ENCODE results near the gene GALNT12. TPM values are rescaled to one million over a fixed set of nuclear protein-coding genes. Genes with fewer than 3 reads are reported as not detected.

Gene GALNT12
- total RNA-seq, 6 experiments from 2014 or later = 0.07 to 0.32 (median 0.15) TPM; not detected in 2

- H3K36me3 Mint-ChIP-seq (ENCODE audit: low read depth) = no peaks in the 10 kb centered on the region
- H3K27ac Mint-ChIP-seq = no peak overlapping the region
- DNase-seq = no peak
- H3K27me3 Mint-ChIP-seq (ENCODE audit: insufficient read depth) = peaks cover 31% of the 10 kb centered on the region
- TF ChIP-seq CTCF (IDR thresholded peaks at IDR 0.05) = no peak
- H3K4me3 Mint-ChIP-seq = no peak overlapping the region
- H3K4me1 Mint-ChIP-seq (ENCODE audit: low read depth) = no peaks in the 10 kb centered on the region
- no peaks in the 10 kb centered on the region for H3K9me3 Mint-ChIP-seq
Observed at GRCh38 chr9:98836206-98836605, 28.7 kb downstream of the GALNT12 start.

GRCh38 chr9:98837516-98837915 lies 30.0 kb downstream of the GALNT12 start:
- no peak for DNase-seq
- no peaks in the 10 kb centered on the region for H3K4me1 Mint-ChIP-seq (ENCODE audit: low read depth)
- TF ChIP-seq CTCF (IDR thresholded peaks at IDR 0.05) = no peak
- H3K27me3 Mint-ChIP-seq (ENCODE audit: insufficient read depth) = peaks cover 29% of the 10 kb centered on the region
- no peaks in the 10 kb centered on the region for H3K9me3 Mint-ChIP-seq
- no peaks in the 10 kb centered on the region for H3K36me3 Mint-ChIP-seq (ENCODE audit: low read depth)
- H3K27ac Mint-ChIP-seq = no peak overlapping the region
- no peak overlapping the region for H3K4me3 Mint-ChIP-seq

GRCh38 chr9:98838155-98838867 lies 30.8 kb downstream of the GALNT12 start:
- Mint-ChIP-seq H3K36me3 (ENCODE audit: low read depth) (no peaks in the 10 kb centered on the region), H3K4me1 (ENCODE audit: low read depth) (no peaks in the 10 kb centered on the region), H3K4me3 (no peak overlapping the region), H3K9me3 (no peaks in the 10 kb centered on the region), H3K27ac (no peak overlapping the region), H3K27me3 (ENCODE audit: insufficient read depth) (peaks cover 26% of the 10 kb centered on the region)
- no peak for DNase-seq
- TF ChIP-seq CTCF (IDR thresholded peaks at IDR 0.05) = no peak

GRCh38 chr9:98838868-98839565 lies 31.5 kb downstream of the GALNT12 start:
- peaks cover 26% of the 10 kb centered on the region for H3K27me3 Mint-ChIP-seq (ENCODE audit: insufficient read depth)
- H3K27ac Mint-ChIP-seq = no peak overlapping the region
- H3K4me1 Mint-ChIP-seq (ENCODE audit: low read depth) = no peaks in the 10 kb centered on the region
- no peaks in the 10 kb centered on the region for H3K9me3 Mint-ChIP-seq
- H3K4me3 Mint-ChIP-seq = no peak overlapping the region
- DNase-seq = no peak
- TF ChIP-seq CTCF (IDR thresholded peaks at IDR 0.05) = no peak
- no peaks in the 10 kb centered on the region for H3K36me3 Mint-ChIP-seq (ENCODE audit: low read depth)

GRCh38 chr9:98839724-98840123 lies 32.3 kb downstream of the GALNT12 start:
- Mint-ChIP-seq H3K36me3 (ENCODE audit: low read depth) (no peaks in the 10 kb centered on the region), H3K27ac (no peak overlapping the region), H3K4me1 (ENCODE audit: low read depth) (no peaks in the 10 kb centered on the region), H3K4me3 (no peak overlapping the region), H3K27me3 (ENCODE audit: insufficient read depth) (peaks cover 26% of the 10 kb centered on the region), H3K9me3 (no peaks in the 10 kb centered on the region)
- DNase-seq = no peak
- no peak for TF ChIP-seq CTCF (IDR thresholded peaks at IDR 0.05)
